ENCODE results near the gene TBX21. TPM values are rescaled to one million over a fixed set of nuclear protein-coding genes. Genes with fewer than 3 reads are reported as not detected.

Gene TBX21
- total RNA-seq, 1 donor, result 15.7 TPM

- Histone ChIP-seq H3K9me3 (ENCODE audit: low read depth, low read length) (no peaks in the 10 kb centered on the region), H3K4me1 (ENCODE audit: insufficient read depth, low read length) (peaks cover 90% of the 10 kb centered on the region), H3K27me3 (ENCODE audit: insufficient read depth, low read length) (peaks cover 6% of the 10 kb centered on the region), H3K4me3 (ENCODE audit: low read length) (no peak overlapping the region)
Measured at GRCh38 chr17:47716375-47716774, 16.7 kb upstream of the TBX21 start.

DNA sequence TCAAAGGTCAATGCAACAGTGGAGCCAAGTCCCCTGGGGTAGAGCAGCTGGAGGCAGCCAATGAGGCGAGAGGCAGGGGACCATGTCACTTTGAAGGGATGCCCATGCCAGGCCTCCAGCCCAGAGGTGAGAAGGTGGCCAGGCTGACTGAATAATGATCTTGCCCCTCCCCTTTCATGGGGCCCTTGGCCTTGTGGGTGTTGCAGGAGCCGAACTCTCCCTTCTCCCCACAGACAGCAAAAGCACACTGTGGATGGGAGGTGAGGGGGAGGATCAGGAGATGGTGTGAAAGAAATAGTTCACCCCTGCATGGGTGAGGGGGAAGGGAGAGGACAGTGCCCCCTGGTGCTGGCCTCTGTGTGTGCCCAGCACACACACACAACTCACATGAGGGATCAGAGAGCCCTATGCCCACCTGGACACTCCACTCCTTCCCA, 15.8 kb upstream of the TBX21 start:
- Histone ChIP-seq H3K4me1 (ENCODE audit: insufficient read depth, low read length) (peaks cover 94% of the 10 kb centered on the region), H3K4me3 (ENCODE audit: low read length) (no peak overlapping the region), H3K9me3 (ENCODE audit: low read depth, low read length) (no peaks in the 10 kb centered on the region), H3K27me3 (ENCODE audit: insufficient read depth, low read length) (peaks cover 11% of the 10 kb centered on the region)

DNA sequence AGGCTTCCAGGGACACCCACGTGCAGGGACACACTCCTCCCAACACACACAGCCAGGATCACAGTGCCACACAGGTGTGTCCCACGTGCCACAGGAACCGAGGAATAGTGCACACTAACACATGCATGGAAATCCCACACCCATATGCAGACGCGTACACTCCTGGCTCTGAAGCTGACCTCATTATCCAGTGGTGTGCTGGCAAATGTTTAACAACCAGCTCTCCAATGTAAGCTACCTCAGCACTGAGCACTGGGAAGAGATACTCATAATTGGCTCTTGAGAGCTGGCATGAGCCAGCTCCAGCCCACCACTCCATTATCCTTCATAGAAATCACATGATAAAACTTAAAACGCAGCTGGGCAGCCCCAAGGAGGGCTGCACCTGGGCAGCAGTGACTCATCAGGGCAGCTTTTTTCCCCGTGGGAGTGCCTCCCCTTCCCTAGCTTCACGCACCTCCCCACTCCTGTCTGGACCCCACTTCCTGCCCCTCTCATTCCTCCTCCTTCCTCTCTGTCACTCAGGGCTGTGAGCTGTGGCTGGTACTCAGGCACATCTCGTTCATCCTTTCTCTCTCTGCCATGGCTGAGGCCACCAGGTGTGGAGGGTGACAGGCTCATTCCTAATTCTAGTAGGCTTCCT, 14.9 kb upstream of the TBX21 start:
- peaks cover 87% of the 10 kb centered on the region for H3K4me1 ChIP-seq (ENCODE audit: insufficient read depth, low read length)
- no peak overlapping the region for H3K4me3 ChIP-seq (ENCODE audit: low read length)
- no peaks in the 10 kb centered on the region for H3K9me3 ChIP-seq (ENCODE audit: low read depth, low read length)
- peaks cover 11% of the 10 kb centered on the region for H3K27me3 ChIP-seq (ENCODE audit: insufficient read depth, low read length)

GRCh38 chr17:47718634-47719405, 14.2 kb upstream of the TBX21 start:
- peaks cover 11% of the 10 kb centered on the region for H3K27me3 ChIP-seq (ENCODE audit: insufficient read depth, low read length)
- H3K9me3 ChIP-seq (ENCODE audit: low read depth, low read length), result no peaks in the 10 kb centered on the region
- peaks cover 80% of the 10 kb centered on the region for H3K4me1 ChIP-seq (ENCODE audit: insufficient read depth, low read length)
- no peak overlapping the region for H3K4me3 ChIP-seq (ENCODE audit: low read length)

- H3K4me1 ChIP-seq (ENCODE audit: insufficient read depth, low read length), result peaks cover 72% of the 10 kb centered on the region
- no peaks in the 10 kb centered on the region for H3K9me3 ChIP-seq (ENCODE audit: low read depth, low read length)
- H3K27me3 ChIP-seq (ENCODE audit: insufficient read depth, low read length), result peaks cover 11% of the 10 kb centered on the region
- H3K4me3 ChIP-seq (ENCODE audit: low read length), result no peak overlapping the region
Measured at GRCh38 chr17:47719411-47720152, 13.5 kb upstream of the TBX21 start.

- Histone ChIP-seq H3K9me3 (ENCODE audit: low read depth, low read length) (no peaks in the 10 kb centered on the region), H3K27me3 (ENCODE audit: insufficient read depth, low read length) (peaks cover 11% of the 10 kb centered on the region), H3K4me1 (ENCODE audit: insufficient read depth, low read length) (peaks cover 66% of the 10 kb centered on the region), H3K4me3 (ENCODE audit: low read length) (no peak overlapping the region)
Measured at GRCh38 chr17:47720196-47720595, 12.8 kb upstream of the TBX21 start.

DNA sequence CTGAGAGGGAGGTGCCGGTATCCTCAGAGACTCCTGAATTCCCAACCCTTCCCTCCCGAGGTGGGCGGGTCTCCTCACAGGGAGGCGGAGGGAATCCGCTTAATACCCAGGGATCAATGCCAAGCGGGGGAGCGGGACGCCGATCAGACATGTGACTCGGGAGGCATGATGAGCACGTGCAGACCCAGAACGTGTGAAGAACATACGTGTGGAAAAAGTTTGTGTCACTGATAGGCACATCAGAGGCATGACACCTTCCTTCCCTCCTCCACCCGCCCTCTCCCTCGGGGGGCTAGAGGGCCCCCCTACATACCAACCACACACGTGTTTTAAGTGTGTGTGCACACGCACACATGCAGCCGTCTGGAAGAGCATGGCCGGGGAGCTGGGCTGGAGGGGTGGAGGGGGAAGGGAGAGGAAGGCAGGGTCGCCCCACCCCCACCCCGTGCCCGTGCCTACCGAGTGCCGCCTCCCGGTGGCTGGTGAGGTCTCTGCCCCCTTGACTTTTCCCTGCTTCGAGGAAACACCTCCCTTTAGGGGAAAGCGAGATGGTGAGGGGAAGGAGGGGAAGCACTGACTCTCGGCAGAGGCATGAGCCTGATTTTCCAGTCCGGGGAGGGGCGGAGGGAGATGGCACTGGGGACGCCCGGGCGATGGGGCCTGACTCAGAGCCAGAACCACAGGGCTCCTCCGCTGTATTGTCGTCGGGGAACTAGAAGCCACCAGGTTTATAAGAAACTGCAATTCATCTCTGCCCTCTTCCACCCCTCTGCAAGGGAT, 12.1 kb upstream of the TBX21 start:
- Histone ChIP-seq H3K9me3 (ENCODE audit: low read depth, low read length) (no peaks in the 10 kb centered on the region), H3K4me3 (ENCODE audit: low read length) (no peak overlapping the region), H3K4me1 (ENCODE audit: insufficient read depth, low read length) (peaks cover 60% of the 10 kb centered on the region), H3K27me3 (ENCODE audit: insufficient read depth, low read length) (peaks cover 11% of the 10 kb centered on the region)

GRCh38 chr17:47721725-47722124, 11.3 kb upstream of the TBX21 start:
- Histone ChIP-seq H3K4me3 (ENCODE audit: low read length) (no peak overlapping the region), H3K27me3 (ENCODE audit: insufficient read depth, low read length) (peaks cover 11% of the 10 kb centered on the region), H3K9me3 (ENCODE audit: low read depth, low read length) (no peaks in the 10 kb centered on the region), H3K4me1 (ENCODE audit: insufficient read depth, low read length) (peaks cover 52% of the 10 kb centered on the region)

- H3K4me3 ChIP-seq (ENCODE audit: low read length), result no peak overlapping the region
- peaks cover 26% of the 10 kb centered on the region for H3K4me1 ChIP-seq (ENCODE audit: insufficient read depth, low read length)
- H3K9me3 ChIP-seq (ENCODE audit: low read depth, low read length), result no peaks in the 10 kb centered on the region
- peaks cover 8% of the 10 kb centered on the region for H3K27me3 ChIP-seq (ENCODE audit: insufficient read depth, low read length)
Measured at GRCh38 chr17:47724705-47725104, 8.3 kb upstream of the TBX21 start.

DNA sequence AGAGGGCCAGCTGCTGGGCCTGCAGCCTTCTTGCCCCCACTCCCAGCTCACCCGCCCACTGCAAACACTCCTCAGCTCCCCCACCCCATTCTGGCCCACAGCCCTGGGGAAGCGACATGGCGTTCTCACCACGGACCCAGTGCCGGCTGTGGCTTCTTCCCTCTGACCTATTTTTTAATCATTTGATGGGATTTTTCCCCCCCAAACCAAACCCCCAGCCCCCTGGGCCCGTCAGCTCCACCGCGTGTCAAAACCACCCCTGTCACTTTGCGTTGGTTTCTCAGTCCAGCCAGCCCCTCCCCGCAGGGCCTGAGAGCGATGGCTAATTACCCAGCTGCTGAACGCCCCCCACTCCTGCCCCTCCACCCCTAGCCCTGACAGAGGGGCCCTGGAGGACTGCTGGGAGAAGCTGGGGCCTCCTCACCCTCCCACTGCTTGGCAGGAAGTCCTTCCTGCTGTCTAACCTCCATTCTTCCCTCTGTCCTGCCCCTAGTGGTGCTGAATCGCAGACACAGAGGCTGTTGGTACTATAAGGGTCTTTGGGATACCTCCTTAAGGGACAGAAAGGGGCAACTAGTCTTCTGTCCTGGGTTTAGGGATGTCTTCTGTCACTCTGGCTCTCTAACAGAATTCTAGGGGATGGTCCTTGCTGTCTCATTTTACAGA, 7.5 kb upstream of the TBX21 start:
- H3K4me1 ChIP-seq (ENCODE audit: insufficient read depth, low read length), result peaks cover 21% of the 10 kb centered on the region
- no peak overlapping the region for H3K4me3 ChIP-seq (ENCODE audit: low read length)
- H3K9me3 ChIP-seq (ENCODE audit: low read depth, low read length), result no peaks in the 10 kb centered on the region
- peaks cover 8% of the 10 kb centered on the region for H3K27me3 ChIP-seq (ENCODE audit: insufficient read depth, low read length)

DNA sequence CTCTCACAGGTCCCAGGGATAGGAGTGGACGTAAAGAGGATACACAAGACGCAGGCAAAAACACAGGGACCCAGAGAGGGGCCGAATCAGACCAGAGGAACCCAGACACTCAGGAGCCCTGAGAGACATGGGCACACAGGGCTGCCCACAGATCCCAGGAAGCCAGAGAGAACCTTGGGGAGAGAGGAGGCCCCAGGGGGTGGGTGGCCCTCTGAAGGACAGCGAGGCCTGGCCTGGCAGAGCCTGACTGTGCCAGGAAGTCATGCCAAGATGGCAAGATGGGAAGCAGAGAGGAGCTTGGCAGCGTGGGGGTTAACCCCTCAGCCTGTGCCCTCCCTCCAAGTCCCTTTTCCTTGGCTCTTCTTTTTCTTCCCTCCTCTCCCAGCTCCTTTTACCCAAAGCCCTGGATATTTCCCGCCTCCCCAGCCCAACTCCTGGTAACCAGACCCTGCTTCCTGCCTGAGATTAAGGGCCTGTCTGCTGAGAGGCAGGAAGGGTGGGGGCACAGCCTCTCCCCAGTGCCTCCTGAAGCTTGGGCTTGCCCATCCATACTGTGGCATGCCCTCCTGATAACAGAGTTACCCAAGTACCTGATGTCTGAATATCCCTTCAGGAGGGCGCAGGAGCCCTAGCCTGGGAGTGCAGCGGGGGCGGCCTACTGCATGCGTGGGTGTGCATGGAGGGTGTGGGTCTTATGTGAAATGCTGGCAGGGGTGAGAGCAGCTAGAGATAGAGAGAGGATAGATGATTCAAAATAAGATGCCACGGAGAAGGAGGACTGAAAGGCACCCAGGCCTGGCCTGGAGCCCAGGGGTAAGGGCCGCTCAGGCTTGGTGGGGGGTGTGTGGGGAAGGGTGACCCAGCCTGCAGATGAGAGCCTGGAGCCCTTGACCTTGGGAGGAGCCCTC, 6.0 kb upstream of the TBX21 start:
- Histone ChIP-seq H3K9me3 (ENCODE audit: low read depth, low read length) (no peaks in the 10 kb centered on the region), H3K4me1 (ENCODE audit: insufficient read depth, low read length) (peaks cover 17% of the 10 kb centered on the region), H3K27me3 (ENCODE audit: insufficient read depth, low read length) (peaks cover 4% of the 10 kb centered on the region), H3K4me3 (ENCODE audit: low read length) (no peak overlapping the region)

GRCh38 chr17:47727704-47728036, 5.4 kb upstream of the TBX21 start:
- H3K27me3 ChIP-seq (ENCODE audit: insufficient read depth, low read length), result peaks cover 11% of the 10 kb centered on the region
- H3K4me3 ChIP-seq (ENCODE audit: low read length), result no peak overlapping the region
- peaks cover 19% of the 10 kb centered on the region for H3K4me1 ChIP-seq (ENCODE audit: insufficient read depth, low read length)
- H3K9me3 ChIP-seq (ENCODE audit: low read depth, low read length), result no peaks in the 10 kb centered on the region

DNA sequence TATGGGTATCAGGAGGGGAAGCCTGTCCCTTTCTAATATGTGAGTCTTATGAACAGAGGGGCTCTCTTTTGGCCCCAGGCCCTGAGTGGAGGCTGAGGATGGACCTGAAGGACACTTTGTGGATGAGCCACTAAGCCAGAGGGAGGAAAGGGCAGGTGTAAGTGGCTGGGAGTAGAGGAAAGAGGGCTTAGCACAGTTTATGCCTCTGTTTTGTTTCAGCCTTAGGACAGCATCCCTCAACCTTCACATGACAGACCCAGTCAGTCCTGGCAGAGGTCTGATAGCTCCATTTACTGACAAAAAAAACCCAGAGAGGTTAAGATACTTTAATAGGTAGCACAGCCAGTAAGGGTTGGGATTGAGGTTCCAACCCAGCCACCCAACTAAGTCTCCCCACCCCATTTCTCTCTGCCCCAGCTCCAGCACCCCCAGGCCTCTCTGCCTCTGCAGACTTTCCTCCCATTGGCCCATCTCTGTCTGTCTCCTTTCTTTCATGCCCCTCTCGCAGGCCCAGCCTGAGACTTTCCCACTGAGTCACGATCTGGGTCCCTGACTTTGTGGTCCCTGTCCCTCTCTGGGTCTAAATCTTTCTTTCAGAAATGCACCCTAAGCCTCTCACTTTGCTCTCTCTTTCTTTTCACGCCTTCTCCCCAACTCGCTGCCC, 4.7 kb upstream of the TBX21 start:
- H3K4me3 ChIP-seq (ENCODE audit: low read length), result no peak overlapping the region
- peaks cover 23% of the 10 kb centered on the region for H3K4me1 ChIP-seq (ENCODE audit: insufficient read depth, low read length)
- H3K27me3 ChIP-seq (ENCODE audit: insufficient read depth, low read length), result peaks cover 13% of the 10 kb centered on the region
- H3K9me3 ChIP-seq (ENCODE audit: low read depth, low read length), result no peaks in the 10 kb centered on the region
